B cell (primary cell): ENCODE results near the gene TTL.
"Not testable (repeated sequence)": the region's sequence is repeated elsewhere in the genome, so short reads cannot be mapped to it uniquely, and the experiment has no call there.

Source experiments
- CTCF ChIP-seq: fragments of 200-600 bp; IDR thresholded peaks from one replicate; pipeline ENCODE4 v1.8.0; 2022; ENCODE audit warnings: antibody characterized with exemption, mild to moderate bottlenecking
- EZH2 ChIP-seq: IDR thresholded peaks from 2 replicates; pipeline ENCODE4 v1.6.1; 2012; ENCODE audit warnings: borderline replicate concordance, low read depth, mild to moderate bottlenecking, moderate library complexity, low read length; ENCODE audit not compliant: insufficient read depth, poor library complexity, severe bottlenecking

DNA sequence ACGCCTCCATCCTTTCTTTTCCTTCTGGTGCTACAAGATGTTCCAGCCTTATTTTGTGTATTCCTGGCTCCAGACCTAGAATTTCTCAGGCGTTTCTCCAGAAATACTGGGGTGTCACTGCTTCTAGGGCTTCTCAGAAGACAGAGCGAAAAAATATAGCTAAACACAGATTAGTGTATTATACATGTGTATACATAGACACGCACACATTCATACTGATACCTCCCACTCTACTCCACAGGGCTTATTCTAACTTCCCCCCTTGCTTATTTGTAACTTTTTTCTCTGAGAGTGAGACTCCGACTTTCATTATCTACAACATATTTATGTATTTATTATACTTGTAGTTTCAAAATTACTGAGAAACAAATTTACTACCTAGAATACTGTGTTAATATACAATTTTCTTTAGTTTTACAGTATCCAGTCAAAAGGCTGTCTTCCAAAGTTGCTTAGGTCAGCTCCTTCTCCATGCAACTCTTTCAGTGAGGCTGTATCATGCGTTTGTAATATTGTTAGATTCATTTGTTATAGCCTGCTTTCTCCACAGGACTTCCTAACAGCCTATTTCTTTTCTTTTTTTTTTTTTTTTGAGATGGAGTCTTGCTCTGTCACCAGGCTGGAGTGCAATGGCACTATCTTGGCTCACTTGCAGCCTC is 43.2 kb upstream of the TTL start:
- TF ChIP-seq CTCF, EZH2: not testable (repeated sequence)
